ENCODE measurements around the gene KLC4.
A peak's percentile ranks its signal among the peaks of the same experiment; 100 is the strongest.

Gene KLC4

GRCh38 chr6:43047998-43048397 is 11.4 kb upstream of the KLC4 start:
- no peak for TF ChIP-seq ZNF274 (IDR thresholded peaks at IDR 0.05; ENCODE audit: low read depth, low read length)
- H3K4me3 ChIP-seq (ENCODE audit: low read length), result no peak overlapping the region

GRCh38 chr6:43050981-43051380 is 8.4 kb upstream of the KLC4 start:
- no peak overlapping the region for H3K4me3 ChIP-seq (ENCODE audit: low read length)
- TF ChIP-seq ZNF274 (IDR thresholded peaks at IDR 0.05; ENCODE audit: low read depth, low read length), result no peak

GRCh38 chr6:43052225-43052841 is 7.1 kb upstream of the KLC4 start:
- no peak for TF ChIP-seq ZNF274 (IDR thresholded peaks at IDR 0.05; ENCODE audit: low read depth, low read length)
- peak overlapping the region; percentile 77; the same call in 1 of the 2 replicates for H3K4me3 ChIP-seq (ENCODE audit: low read length)

- TF ChIP-seq ZNF274 (IDR thresholded peaks at IDR 0.05; ENCODE audit: low read depth, low read length), result no peak
These were observed 6.4 kb upstream of the KLC4 start for GRCh38 chr6:43052842-43053544.

GRCh38 chr6:43053545-43054205 is 5.8 kb upstream of the KLC4 start, which contains the start of gene CUL7:
TSS of gene CUL7 (minus strand) at chr6:43053851. CDS start at chr6:43052788, 1,063 bp downstream.
- H3K4me3 ChIP-seq (ENCODE audit: low read length), result peak within 1 kb of the TSS; percentile 77
- TF ChIP-seq ZNF274 (IDR thresholded peaks at IDR 0.05; ENCODE audit: low read depth, low read length), result no peak

More at GRCh38 chr6:43052842-43053544, 6.4 kb upstream of the KLC4 start:
- H3K4me3 ChIP-seq (ENCODE audit: low read length), result peak overlapping the region; percentile 77

GRCh38 chr6:43054206-43054943 is 5.1 kb upstream of the KLC4 start:
- no peak for TF ChIP-seq ZNF274 (IDR thresholded peaks at IDR 0.05; ENCODE audit: low read depth, low read length)

GRCh38 chr6:43055966-43056365 is 3.5 kb upstream of the KLC4 start:
- H3K4me3 ChIP-seq (ENCODE audit: low read length), result no peak overlapping the region

More at GRCh38 chr6:43054206-43054943, 5.1 kb upstream of the KLC4 start:
- H3K4me3 ChIP-seq (ENCODE audit: low read length), result peak overlapping the region; percentile 77; the same call in 1 of the 2 replicates

GRCh38 chr6:43058531-43058930 is 900 bp upstream of the KLC4 start:
- no peak for TF ChIP-seq ZNF274 (IDR thresholded peaks at IDR 0.05; ENCODE audit: low read depth, low read length)
- H3K4me3 ChIP-seq (ENCODE audit: low read length), result peak overlapping the region; percentile 97

More at GRCh38 chr6:43055966-43056365, 3.5 kb upstream of the KLC4 start:
- TF ChIP-seq ZNF274 (IDR thresholded peaks at IDR 0.05; ENCODE audit: low read depth, low read length), result no peak

GRCh38 chr6:43060034-43060754 is 763 bp downstream of the KLC4 start:
- no peak for TF ChIP-seq ZNF274 (IDR thresholded peaks at IDR 0.05; ENCODE audit: low read depth, low read length)
- H3K4me3 ChIP-seq (ENCODE audit: low read length), result peak overlapping the region; percentile 71

GRCh38 chr6:43060755-43061633 is 1.6 kb downstream of the KLC4 start:
- TF ChIP-seq ZNF274 (IDR thresholded peaks at IDR 0.05; ENCODE audit: low read depth, low read length), result no peak
- H3K4me3 ChIP-seq (ENCODE audit: low read length), result no peak overlapping the region

- TF ChIP-seq ZNF274 (IDR thresholded peaks at IDR 0.05; ENCODE audit: low read depth, low read length), result no peak
- no peak overlapping the region for H3K4me3 ChIP-seq (ENCODE audit: low read length)
These were observed 2.4 kb downstream of the KLC4 start for GRCh38 chr6:43061861-43062260.

GRCh38 chr6:43062818-43063217 is 3.4 kb downstream of the KLC4 start:
- H3K4me3 ChIP-seq (ENCODE audit: low read length), result no peak overlapping the region
- no peak for TF ChIP-seq ZNF274 (IDR thresholded peaks at IDR 0.05; ENCODE audit: low read depth, low read length)

Data from GM08714 (cell line).